Gastroesophageal sphincter (tissue), 4 donors: ENCODE measurements around the gene MYCN. TPM values are rescaled to one million over a fixed set of nuclear protein-coding genes. Genes with fewer than 3 reads are reported as not detected.

Experiments
- ATAC-seq: fragments of 150-250 bp; one replicate; pipeline ENCODE4 v1.9.1; 2016; ENCODE audit warnings: mild to moderate bottlenecking, moderate library complexity
- H3K27ac ChIP-seq, 4 donors: fragments of 200-600 bp; sonication (generic) in 3 of 4; 1 replicate in 3 of 4; 2 replicates in 1 of 4; pipeline ENCODE4 v1.5.1; 2016 to 2019
- H3K27me3 ChIP-seq: fragments of 200-600 bp; sonication (generic); one replicate; pipeline ENCODE4 v1.5.1; 2019
- H3K36me3 ChIP-seq, 2 donors: fragments of 200-600 bp; sonication (generic); one replicate each; pipeline ENCODE4 v1.5.1; 2019; ENCODE audit warnings: control low read depth in 1 of 2
- H3K4me1 ChIP-seq, 3 donors: fragments of 200-600 bp; sonication (generic); 1 replicate in 2 of 3; 2 replicates in 1 of 3; pipeline ENCODE4 v1.5.1; 2016 to 2019; ENCODE audit warnings: control low read depth in 2 of 3
- H3K4me3 ChIP-seq, 2 donors: fragments of 200-600 bp; sonication (generic); one replicate each; pipeline ENCODE4 v1.5.1; 2019; ENCODE audit warnings: mild to moderate bottlenecking in 1 of 2, moderate library complexity in 1 of 2
- H3K9me3 ChIP-seq, 3 donors: fragments of 200-600 bp; sonication (generic); one replicate each; pipeline ENCODE4 v1.5.1; 2017 to 2019; ENCODE audit warnings: control low read depth in 2 of 3
- EP300 ChIP-seq: sonication (generic); formaldehyde crosslinking; IDR thresholded peaks from one replicate; pipeline ENCODE4 v1.6.1; 2017; ENCODE audit warnings: antibody characterized with exemption, mild to moderate bottlenecking
- POLR2A ChIP-seq, 2 donors: fragments of 450-650 bp; IDR thresholded peaks; one replicate each; pipeline ENCODE4 v1.6.1; 2017; ENCODE audit warnings: antibody characterized with exemption in 2 of 2, mild to moderate bottlenecking in 2 of 2, moderate library complexity in 1 of 2
- POLR2AphosphoS5 ChIP-seq: sonication (generic); formaldehyde crosslinking; IDR thresholded peaks from one replicate; pipeline ENCODE4 v1.6.1; 2017; ENCODE audit warnings: antibody characterized with exemption
- WGBS, 2 donors: methylation state at CpG; one replicate each; pipeline ENCODE4 v1.1.5; 2018; ENCODE audit warnings: low coverage in 1 of 2; 5-methylcytosine and 5-hydroxymethylcytosine counted together
- total RNA-seq, 4 donors: library from RNA; depleted of rRNA; stranded (reverse); fragments of >200 nt; gene quantifications; one replicate each; pipeline ENCODE4 v1.1.0, GENCODE V29; 2016
- TF ChIP-seq, protein P1 (sequence below), 4 experiments: fragments of 200-600 bp in 2 of 4; fragments of 450-650 bp in 2 of 4; sonication (generic) in 1 of 4; IDR thresholded peaks; one replicate each; pipeline ENCODE4 v1.5.1; 2017 to 2019; ENCODE audit warnings: antibody characterized with exemption in 4 of 4, mild to moderate bottlenecking in 2 of 4, moderate library complexity in 2 of 4

MYCN gene
- total RNA-seq, 4 donors from 2014 or later, result 0.13 to 0.46 (median 0.35) TPM; not detected in 1

DNA sequence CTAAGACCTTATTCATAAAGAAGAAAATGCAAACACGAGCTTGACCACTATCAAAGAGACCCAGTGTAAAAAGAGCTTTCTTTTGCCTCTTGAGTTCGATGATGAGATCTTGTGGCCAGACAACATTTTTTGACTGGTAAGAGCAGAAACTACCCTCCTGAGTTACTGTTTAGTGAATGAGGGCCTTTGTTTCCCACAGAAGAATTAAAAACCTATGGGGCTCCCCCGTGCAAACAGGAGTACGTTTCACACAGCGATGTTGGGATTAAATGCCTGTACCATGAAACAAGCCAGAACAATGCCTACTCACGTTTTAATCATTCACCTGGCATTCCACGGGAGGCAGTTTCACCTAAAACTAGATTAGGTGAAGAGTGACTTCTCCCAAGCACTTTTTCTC, 36.0 kb downstream of the MYCN start:
- Histone ChIP-seq H3K36me3 (no peaks in the 10 kb centered on the region), H3K9me3 (no peaks in the 10 kb centered on the region), H3K27me3 (peaks cover 2% of the 10 kb centered on the region), H3K27ac (no peak overlapping the region), H3K4me1 (peaks cover 0 to 8% (median 0%) of the 10 kb centered on the region in 3 donors), H3K4me3 (no peak overlapping the region)
- WGBS, 2 donors, result 82 to 89% methylated on average over 7 of the region's 7 CpGs
- ATAC-seq, result no peak
- TF ChIP-seq POLR2A (IDR thresholded peaks at IDR 0.05), result no peak
- TF ChIP-seq, protein P1, sequence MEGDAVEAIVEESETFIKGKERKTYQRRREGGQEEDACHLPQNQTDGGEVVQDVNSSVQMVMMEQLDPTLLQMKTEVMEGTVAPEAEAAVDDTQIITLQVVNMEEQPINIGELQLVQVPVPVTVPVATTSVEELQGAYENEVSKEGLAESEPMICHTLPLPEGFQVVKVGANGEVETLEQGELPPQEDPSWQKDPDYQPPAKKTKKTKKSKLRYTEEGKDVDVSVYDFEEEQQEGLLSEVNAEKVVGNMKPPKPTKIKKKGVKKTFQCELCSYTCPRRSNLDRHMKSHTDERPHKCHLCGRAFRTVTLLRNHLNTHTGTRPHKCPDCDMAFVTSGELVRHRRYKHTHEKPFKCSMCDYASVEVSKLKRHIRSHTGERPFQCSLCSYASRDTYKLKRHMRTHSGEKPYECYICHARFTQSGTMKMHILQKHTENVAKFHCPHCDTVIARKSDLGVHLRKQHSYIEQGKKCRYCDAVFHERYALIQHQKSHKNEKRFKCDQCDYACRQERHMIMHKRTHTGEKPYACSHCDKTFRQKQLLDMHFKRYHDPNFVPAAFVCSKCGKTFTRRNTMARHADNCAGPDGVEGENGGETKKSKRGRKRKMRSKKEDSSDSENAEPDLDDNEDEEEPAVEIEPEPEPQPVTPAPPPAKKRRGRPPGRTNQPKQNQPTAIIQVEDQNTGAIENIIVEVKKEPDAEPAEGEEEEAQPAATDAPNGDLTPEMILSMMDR (IDR thresholded peaks at IDR 0.05), result no peak
- TF ChIP-seq POLR2AphosphoS5, result no peak
- no peak for TF ChIP-seq EP300

DNA sequence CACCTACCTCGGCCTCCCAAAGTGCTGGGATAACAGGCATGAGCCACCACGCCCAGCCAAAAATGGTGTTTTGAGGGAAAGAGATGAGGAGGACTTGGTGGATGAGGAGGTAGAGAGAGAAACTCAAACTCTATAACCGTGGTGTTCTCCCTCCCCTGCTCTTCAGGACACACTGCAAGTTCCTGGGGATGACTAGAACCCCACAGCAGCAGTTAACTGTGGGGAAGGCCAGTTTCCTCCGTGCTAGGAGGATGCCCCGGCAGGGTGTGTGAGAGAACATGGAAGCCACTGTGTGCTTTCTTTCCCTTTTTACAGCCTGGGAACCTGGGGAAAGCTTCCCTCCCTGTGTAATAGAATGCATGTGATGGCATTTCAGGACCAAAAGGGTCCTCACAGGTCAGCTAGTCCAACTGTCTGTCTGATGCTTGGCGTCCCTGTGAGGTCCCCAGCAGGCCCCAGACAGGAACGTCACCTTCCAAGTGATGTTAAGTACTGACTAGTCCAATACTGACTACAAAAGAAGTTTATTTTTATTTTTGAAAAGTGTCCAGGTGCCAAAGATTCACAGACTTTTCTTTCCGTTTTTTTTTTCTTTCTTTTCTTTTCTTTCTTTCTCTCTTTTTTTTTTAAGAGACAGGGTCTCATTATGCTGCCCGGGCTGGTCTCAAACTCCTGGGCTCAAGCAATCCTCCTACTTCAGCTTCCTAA, 38.9 kb downstream of the MYCN start:
- no peak overlapping the region for H3K4me3 ChIP-seq
- WGBS, 2 donors, result 61 to 75% methylated on average over 5 of the region's 9 CpGs

GRCh38 chr2:15979759-15980604, 39.6 kb downstream of the MYCN start:
- Histone ChIP-seq H3K9me3 (no peaks in the 10 kb centered on the region), H3K4me1 (peaks cover 0 to 15% (median 0%) of the 10 kb centered on the region in 3 donors), H3K36me3 (no peaks in the 10 kb centered on the region), H3K4me3 (no peak overlapping the region), H3K27ac (no peak overlapping the region), H3K27me3 (no peaks in the 10 kb centered on the region)
- no peak for ATAC-seq
- whole genome bisulfite sequencing, 2 donors, result 84 to 98% methylated on average over 6 to 8 of the region's 9 CpGs
- TF ChIP-seq, protein P1 (IDR thresholded peaks at IDR 0.05), result no peak
- no peak for TF ChIP-seq POLR2A (IDR thresholded peaks at IDR 0.05)
- no peak for TF ChIP-seq EP300
- TF ChIP-seq POLR2AphosphoS5, result no peak

More for the DNA sequence above, 38.9 kb downstream of the MYCN start:
- Histone ChIP-seq H3K9me3 (no peaks in the 10 kb centered on the region), H3K27ac (no peak overlapping the region), H3K27me3 (no peaks in the 10 kb centered on the region), H3K4me1 (peaks cover 0 to 9% (median 0%) of the 10 kb centered on the region in 3 donors), H3K36me3 (no peaks in the 10 kb centered on the region)
- TF ChIP-seq POLR2AphosphoS5 (no peak), POLR2A (IDR thresholded peaks at IDR 0.05) (no peak), EP300 (no peak)
- TF ChIP-seq, protein P1 (IDR thresholded peaks at IDR 0.05), result no peak
- ATAC-seq, result no peak

- WGBS, 2 donors, result 73 to 92% methylated on average over 9 to 12 of the region's 14 CpGs
- Histone ChIP-seq H3K27ac (no peak overlapping the region), H3K4me3 (no peak overlapping the region), H3K36me3 (no peaks in the 10 kb centered on the region), H3K27me3 (no peaks in the 10 kb centered on the region), H3K4me1 (peaks cover 0 to 19% (median 0%) of the 10 kb centered on the region in 3 donors), H3K9me3 (no peaks in the 10 kb centered on the region)
- ATAC-seq, result no peak
- TF ChIP-seq POLR2A (IDR thresholded peaks at IDR 0.05) (no peak), EP300 (no peak), POLR2AphosphoS5 (no peak)
- TF ChIP-seq, protein P1 (IDR thresholded peaks at IDR 0.05), result no peak
These were observed 40.3 kb downstream of the MYCN start for GRCh38 chr2:15980605-15981098.
